A673 (cell line): Measurements from ENCODE around the gene GGT7. TPM values are rescaled to one million over a fixed set of nuclear protein-coding genes. Genes with fewer than 3 reads are reported as not detected.
"Not testable (repeated sequence)": the region's sequence is repeated elsewhere in the genome, so short reads cannot be mapped to it uniquely, and the experiment has no call there.

Experiments used
- BruUV-seq: library from RNA; stranded (reverse); fragments of 400-500 nt; replicated peaks from 2 replicates; lab custom pipeline; 2021; lab: Mats Ljungman, UMichigan
- CTCF ChIA-PET: fragments of 300-600 bp; sonication (Branson Sonifier 250); formaldehyde crosslinking; loops from one replicate; lab custom pipeline; 2022; ENCODE audit warnings: antibody characterized with exemption; lab: Charles Lee
- POLR2A ChIA-PET: fragments of 300-600 bp; sonication (Branson Sonifier 250); formaldehyde crosslinking; loops from one replicate; lab custom pipeline; 2022; ENCODE audit warnings: antibody characterized with exemption; ENCODE audit not compliant: low non-redundant PET; lab: Charles Lee
- DNase-seq: peaks from one replicate; pipeline ENCODE4 v3.0.0-alpha.2; 2015; ENCODE audit warnings: low spot score
- H3K27ac ChIP-seq: fragments of 200-600 bp; sonication (generic); 2 replicates; pipeline ENCODE4 v1.5.1; 2016; ENCODE audit warnings: mixed run types, low read depth, mild to moderate bottlenecking, mixed read lengths, antibody characterized with exemption, low read length; ENCODE audit not compliant: poor library complexity, severe bottlenecking
- H3K27me3 ChIP-seq: fragments of 200-600 bp; sonication (generic); replicated peaks from 2 replicates; pipeline ENCODE4 v1.6.1; 2017; ENCODE audit warnings: mixed run types, low read depth, mild to moderate bottlenecking, mixed read lengths, antibody characterized with exemption, low read length; ENCODE audit not compliant: insufficient read depth, poor library complexity
- H3K36me3 ChIP-seq: fragments of 200-600 bp; sonication (generic); 2 replicates; pipeline ENCODE4 v1.6.1; 2016; ENCODE audit warnings: mixed run types, mild to moderate bottlenecking, mixed read lengths, antibody characterized with exemption, low read length; ENCODE audit not compliant: insufficient read depth, poor library complexity, severe bottlenecking
- H3K4me1 ChIP-seq: fragments of 200-600 bp; sonication (generic); 2 replicates; pipeline ENCODE4 v1.6.1; 2017; ENCODE audit warnings: mixed run types, mild to moderate bottlenecking, mixed read lengths, antibody characterized with exemption, low read length; ENCODE audit not compliant: insufficient read depth, poor library complexity, severe bottlenecking
- H3K4me3 ChIP-seq: fragments of 200-600 bp; sonication (generic); 2 replicates; pipeline ENCODE4 v1.5.1; 2016; ENCODE audit warnings: low read depth, mixed run types, mild to moderate bottlenecking, mixed read lengths, low read length; ENCODE audit not compliant: poor library complexity, severe bottlenecking
- H3K9me3 ChIP-seq: fragments of 200-600 bp; sonication (generic); 2 replicates; pipeline ENCODE4 v1.6.1; 2016; ENCODE audit warnings: mixed run types, low read depth, mild to moderate bottlenecking, mixed read lengths, antibody characterized with exemption, low read length; ENCODE audit not compliant: poor library complexity, severe bottlenecking
- EZH2 ChIP-seq: fragments of 200-600 bp; sonication (generic); IDR thresholded peaks from 2 replicates; pipeline ENCODE4 v1.6.1; 2017; ENCODE audit warnings: borderline replicate concordance, low read depth, mild to moderate bottlenecking, mixed read lengths, antibody characterized with exemption, low read length; ENCODE audit not compliant: poor library complexity, severe bottlenecking
- intact Hi-C: fragments of 100-400 bp; cut with micrococcal nuclease; formaldehyde crosslinking; loops from one replicate; pipeline ENCODE4 v1.10.0; 2022; ENCODE audit not compliant: unreplicated experiment
- total RNA-seq: library from RNA; stranded (reverse); gene quantifications from 2 replicates; pipeline ENCODE4 v1.2.3, GENCODE V29; 2021
- TF ChIP-seq, protein P1 (sequence below): fragments of 300-800, 200-600 bp; sonication (generic); conservative IDR thresholded peaks from 2 replicates; pipeline ENCODE4 v1.5.1; 2017; ENCODE audit warnings: low read depth, mild to moderate bottlenecking, antibody characterized with exemption, low read length, moderate library complexity, mixed read lengths

Gene GGT7
- total RNA-seq, 1 experiment from 2014 or later: 14.1 TPM

DNA sequence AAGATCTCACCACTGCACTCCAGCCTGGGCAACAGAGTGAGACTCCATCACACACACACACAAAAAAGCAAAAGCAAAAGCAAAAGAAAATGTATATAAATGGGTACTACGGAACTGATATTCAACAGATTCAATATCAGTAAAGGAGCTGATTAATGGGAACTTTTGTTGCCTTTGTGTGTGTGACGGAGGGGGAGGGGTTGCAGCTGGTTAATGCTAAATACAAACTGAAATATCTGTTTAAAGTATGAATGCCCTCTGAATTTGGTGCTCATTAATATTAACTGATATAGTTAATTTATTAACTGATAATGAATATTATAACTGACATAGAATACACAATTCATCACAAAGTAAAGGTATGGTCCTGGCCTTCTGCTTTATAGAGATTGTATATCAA is 55.6 kb downstream of the GGT7 start:
- Histone ChIP-seq H3K4me3 (no peak overlapping the region), H3K4me1 (peaks cover 6% of the 10 kb centered on the region), H3K9me3 (no peaks in the 10 kb centered on the region), H3K27ac (no peak overlapping the region), H3K36me3 (no peaks in the 10 kb centered on the region), H3K27me3 (no peaks in the 10 kb centered on the region)
- intact Hi-C loops: no loop called here
- CTCF ChIA-PET: no interaction called here
- TF ChIP-seq, protein P1, sequence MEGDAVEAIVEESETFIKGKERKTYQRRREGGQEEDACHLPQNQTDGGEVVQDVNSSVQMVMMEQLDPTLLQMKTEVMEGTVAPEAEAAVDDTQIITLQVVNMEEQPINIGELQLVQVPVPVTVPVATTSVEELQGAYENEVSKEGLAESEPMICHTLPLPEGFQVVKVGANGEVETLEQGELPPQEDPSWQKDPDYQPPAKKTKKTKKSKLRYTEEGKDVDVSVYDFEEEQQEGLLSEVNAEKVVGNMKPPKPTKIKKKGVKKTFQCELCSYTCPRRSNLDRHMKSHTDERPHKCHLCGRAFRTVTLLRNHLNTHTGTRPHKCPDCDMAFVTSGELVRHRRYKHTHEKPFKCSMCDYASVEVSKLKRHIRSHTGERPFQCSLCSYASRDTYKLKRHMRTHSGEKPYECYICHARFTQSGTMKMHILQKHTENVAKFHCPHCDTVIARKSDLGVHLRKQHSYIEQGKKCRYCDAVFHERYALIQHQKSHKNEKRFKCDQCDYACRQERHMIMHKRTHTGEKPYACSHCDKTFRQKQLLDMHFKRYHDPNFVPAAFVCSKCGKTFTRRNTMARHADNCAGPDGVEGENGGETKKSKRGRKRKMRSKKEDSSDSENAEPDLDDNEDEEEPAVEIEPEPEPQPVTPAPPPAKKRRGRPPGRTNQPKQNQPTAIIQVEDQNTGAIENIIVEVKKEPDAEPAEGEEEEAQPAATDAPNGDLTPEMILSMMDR: no peak
- TF ChIP-seq EZH2: no peak
- DNase-seq: no peak
- POLR2A ChIA-PET: interaction anchor here (0.6 to 0.7 kb wide), 3 partner anchors 9 to 1083 kb away, joined by 3 to 4 read pairs (median 3); no protein-coding TSS in a partner anchor
- no TSS peak for BruUV-seq

DNA sequence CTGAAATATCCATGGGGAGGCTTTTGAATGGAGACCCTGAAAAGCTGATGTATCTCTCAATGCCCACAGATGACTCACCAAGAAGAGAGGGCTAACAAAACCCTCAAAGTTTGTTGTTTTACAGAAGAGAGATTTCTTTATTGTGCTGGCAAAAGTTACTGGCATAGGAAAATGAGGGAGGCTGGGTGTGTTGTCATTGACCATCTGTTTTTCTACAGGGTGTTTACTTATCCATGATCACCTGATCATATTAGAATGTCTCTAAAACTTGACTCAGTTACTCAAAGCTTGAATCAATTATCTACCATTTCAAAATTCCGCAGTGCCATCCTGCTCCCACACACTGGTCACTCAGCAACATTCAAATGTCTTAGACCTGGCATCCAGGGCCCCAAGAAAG is 57.0 kb downstream of the GGT7 start:
- H3K4me1 ChIP-seq: peaks cover 7% of the 10 kb centered on the region
- no peak for TF ChIP-seq EZH2
- H3K36me3 ChIP-seq: no peaks in the 10 kb centered on the region
- no peaks in the 10 kb centered on the region for H3K9me3 ChIP-seq
- no peaks in the 10 kb centered on the region for H3K27me3 ChIP-seq
- POLR2A ChIA-PET: no interaction called here
- intact Hi-C loops: no loop called here
- H3K27ac ChIP-seq: peak overlapping the region; percentile 5
- no TSS peak for BruUV-seq
- CTCF ChIA-PET: no interaction called here
- H3K4me3 ChIP-seq: no peak overlapping the region
- no peak for DNase-seq

DNA sequence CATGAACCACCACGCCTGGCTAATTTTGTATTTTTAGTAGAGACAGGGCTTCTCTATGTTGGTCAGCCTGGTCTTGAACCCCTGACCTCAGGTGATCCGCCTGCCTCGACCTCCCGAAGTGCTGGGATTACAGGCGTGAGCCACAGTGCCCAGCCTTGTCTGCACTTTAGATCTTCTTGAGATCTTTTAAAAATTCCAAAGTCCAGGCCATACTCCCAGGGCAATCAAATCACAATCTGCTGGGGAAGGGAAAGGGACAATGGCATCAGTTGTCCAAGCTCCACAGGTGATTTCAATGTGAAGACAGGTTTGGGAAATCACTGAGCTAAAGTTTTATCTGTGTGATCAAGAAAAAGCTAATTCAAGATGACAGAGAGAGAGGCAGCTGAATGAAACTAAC is 64.1 kb downstream of the GGT7 start:
- H3K27ac ChIP-seq: no peak overlapping the region
- no peak for DNase-seq
- no peaks in the 10 kb centered on the region for H3K27me3 ChIP-seq
- ChIA-PET POLR2A (interaction anchor here (0.6 kb wide), 1 partner anchor 8 kb away, joined by 3 read pairs; no protein-coding TSS in a partner anchor), CTCF (no interaction called here)
- TF ChIP-seq, protein P1: no peak
- TF ChIP-seq EZH2: no peak
- H3K4me1 ChIP-seq: peaks cover 12% of the 10 kb centered on the region
- no peaks in the 10 kb centered on the region for H3K9me3 ChIP-seq
- H3K36me3 ChIP-seq: no peaks in the 10 kb centered on the region
- no TSS peak for BruUV-seq
- intact Hi-C loops: no loop called here
- no peak overlapping the region for H3K4me3 ChIP-seq

DNA sequence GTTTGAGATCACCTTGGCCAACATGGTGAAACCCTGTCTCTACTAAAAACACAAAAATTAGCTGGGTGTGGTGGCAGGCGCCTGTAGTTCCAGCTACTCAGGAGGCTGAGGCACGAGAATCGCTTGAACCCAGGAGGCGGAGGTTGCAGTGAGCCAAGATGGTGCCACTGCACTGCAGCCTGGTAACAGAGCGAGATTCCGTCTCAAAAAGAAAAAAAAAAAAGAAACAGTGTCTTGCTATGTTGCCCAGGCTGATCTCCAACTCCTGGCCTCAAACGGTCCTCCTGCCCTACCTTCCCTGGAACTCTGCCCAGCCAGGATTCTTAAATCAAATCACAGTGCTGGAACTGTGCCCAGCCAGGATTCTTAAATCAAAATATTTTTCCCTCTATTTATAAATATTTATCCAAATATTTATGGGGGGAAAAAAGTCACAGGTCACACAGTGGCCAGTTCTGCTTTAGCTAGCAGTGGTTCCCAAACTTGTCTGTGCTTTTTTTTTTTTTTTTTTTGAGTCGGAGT is 64.7 kb downstream of the GGT7 start:
- intact Hi-C loops, DNase-seq, H3K9me3 ChIP-seq, H3K27me3 ChIP-seq, H3K36me3 ChIP-seq, H3K27ac ChIP-seq, BruUV-seq, H3K4me3 ChIP-seq: not testable (repeated sequence)
- CTCF ChIA-PET: interaction anchor here (0.7 kb wide), 1 partner anchor 271 kb away, joined by 3 read pairs; no protein-coding TSS in a partner anchor
- H3K4me1 ChIP-seq: peaks cover 12% of the 10 kb centered on the region
- POLR2A ChIA-PET: interaction anchor here (0.6 kb wide), 2 partner anchors 9 to 17 kb away, joined by 3 to 4 read pairs; partner anchors contain the start of gene NCOA6
